SH-SY5Y (cell line): ENCODE measurements around the gene ZSCAN10.

ENCODE experiments used
- GATA2 ChIP-seq: IDR thresholded peaks from 2 replicates; pipeline ENCODE4 v1.6.1; 2011; ENCODE audit warnings: mild to moderate bottlenecking, low read depth, low read length
- GATA3 ChIP-seq: IDR thresholded peaks from 2 replicates; pipeline ENCODE4 v1.6.1; 2011; ENCODE audit warnings: low read depth, mild to moderate bottlenecking, low read length, moderate library complexity

DNA sequence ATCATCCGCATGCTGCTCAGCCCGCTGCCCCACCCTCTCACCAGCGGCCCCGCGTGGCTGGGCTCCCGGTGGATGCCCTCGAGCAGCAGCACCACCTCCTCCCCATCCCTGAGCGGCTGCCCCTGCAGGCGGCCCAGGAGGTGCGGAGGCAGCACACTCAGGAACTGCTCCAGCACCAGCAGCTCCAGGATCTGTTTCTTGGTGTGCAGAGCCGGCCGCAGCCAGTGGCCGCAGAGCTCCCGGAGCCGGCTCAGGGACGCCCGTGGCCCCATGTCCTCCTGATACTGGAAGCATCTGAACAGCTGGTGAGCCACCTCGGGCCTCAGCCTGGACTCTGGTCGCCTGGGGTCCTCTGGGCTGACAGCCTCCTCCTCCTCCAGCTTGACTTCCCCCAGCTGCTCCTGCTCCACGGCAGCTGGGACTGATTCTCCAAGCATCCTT, 6.6 kb downstream of the ZSCAN10 start:
- TF ChIP-seq GATA2 (no peak), GATA3 (no peak)
